NCI-H1694 (cell line): ENCODE results near the gene AQP6.

Source experiments
- DNase-seq: peaks from one replicate; lab custom pipeline; 2025; lab: John Stamatoyannopoulos, UW

The AQP6 gene

DNA sequence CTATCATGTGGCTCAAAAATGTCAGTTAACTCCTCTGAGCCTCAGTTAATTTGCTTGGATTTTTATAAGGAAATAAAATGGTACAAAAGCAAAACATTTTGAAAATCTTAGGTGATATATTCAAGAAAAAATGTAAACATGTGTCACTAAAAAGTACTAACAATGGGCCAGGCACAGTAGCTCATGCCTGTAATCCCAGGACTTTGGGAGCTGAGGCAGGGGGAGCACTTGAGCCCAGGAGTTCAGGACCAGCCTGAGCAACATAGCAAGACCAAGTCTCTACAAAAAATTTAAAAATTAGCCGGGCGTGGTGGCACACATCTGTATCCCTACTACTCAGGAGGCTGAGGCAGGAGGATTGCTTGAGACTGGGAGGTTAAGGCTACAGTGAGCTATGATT is 25.7 kb downstream of the AQP6 start:
- DNase-seq: no peak

DNA sequence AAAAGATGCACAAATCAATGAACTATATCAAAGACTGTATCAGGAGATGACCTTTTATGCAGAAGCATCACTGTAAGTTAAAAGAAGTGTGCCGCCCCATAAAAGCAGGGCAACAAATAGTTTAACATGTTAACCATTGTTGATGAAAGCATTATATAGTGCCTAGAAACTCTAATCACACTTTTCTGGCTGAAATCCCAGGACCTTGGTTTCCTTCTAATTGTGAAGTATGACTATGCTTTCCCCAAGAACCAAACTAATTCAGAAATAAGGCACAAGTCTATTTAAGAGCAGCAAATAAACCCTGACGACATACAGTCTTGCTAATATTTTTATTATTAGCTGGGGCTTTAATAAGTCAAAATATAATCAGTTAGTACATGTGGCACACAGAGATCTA is 30.8 kb downstream of the AQP6 start:
- no peak for DNase-seq

DNA sequence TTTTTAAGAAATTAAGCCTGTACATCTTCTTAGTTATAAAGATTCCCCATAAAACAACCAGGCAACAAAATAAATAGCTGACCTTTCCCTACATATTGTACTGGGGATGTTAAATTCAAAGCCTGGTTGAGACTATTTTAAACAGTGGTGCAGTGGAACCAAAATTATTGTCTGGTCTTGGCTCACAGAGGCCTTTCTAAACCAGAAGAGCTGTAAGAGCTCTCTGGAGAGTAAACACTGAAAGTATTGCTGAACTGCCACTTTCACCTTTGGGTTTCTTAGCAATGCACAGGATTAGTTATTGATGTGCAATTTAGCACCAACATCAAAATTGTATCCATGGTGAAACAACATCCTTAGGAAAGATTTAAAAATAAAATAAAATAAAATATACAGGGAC is 31.9 kb downstream of the AQP6 start:
- no peak for DNase-seq

DNA sequence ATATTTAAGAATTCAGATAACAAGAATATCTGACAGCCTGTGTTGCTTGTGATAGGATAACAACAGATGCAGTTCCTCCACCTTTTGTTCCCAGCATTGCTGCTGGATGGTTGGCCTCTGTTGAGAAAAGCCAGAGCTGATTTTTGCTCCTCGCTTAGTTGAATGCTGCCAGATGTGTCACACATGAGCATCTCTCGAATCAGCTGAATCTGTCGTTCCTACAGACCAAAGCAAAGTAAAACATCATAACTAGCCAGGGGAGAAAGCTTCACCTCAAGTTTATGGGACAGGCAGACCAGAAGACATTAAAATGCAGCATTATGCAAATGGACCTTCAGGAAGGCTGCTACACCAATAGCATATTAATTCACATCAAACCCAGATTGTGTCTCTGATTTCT is 32.4 kb downstream of the AQP6 start:
- DNase-seq: no peak

DNA sequence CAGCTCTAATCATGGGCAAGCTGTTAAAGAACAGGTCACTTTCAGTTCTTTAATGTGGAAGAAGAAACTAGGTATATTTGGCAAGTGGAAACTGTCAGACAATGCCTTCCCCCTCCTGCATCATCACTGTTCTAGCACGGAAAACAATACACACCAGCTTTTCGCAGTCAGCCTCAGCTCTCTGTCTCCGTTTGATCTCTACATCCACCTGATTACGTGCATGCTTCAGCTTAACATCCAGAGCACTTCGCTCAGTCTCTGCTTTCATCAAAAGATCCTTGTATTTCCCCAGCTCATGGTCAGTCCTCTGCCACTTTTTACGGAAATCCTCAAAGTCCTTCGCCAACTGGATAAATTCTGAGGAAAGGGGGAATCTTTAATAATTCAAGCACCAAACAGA is 33.5 kb downstream of the AQP6 start:
- no peak for DNase-seq

DNA sequence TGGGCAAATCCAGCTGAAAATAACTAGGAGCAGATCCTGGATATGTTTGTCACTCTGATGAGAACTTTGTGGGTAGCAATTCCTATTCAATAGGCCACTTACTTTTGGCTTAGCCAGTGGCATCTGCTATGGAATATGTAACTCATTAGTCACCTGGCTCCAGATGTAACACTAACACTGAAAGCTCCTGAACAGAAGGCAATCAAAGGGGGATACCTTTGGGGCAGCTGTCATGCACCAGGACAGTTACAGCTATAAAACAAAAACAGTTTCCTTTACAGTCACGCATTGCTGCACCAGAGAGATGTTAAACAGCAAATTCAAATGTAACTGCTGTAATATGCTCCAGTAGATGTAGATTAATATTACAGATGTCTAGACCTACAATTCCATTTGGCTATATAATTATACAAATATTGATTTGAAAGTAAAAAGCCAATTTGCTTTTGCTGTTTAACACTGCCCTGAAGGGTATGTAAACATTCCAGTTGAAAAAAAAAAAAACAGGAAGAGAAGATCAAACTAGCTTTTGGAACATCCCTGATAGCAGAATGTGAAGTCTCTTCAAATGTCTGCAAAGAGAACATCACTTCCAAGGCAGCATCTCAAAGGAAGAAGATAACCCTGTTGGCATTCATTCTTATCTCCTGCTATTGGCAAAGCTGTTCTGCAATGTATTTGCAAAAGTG is 34.2 kb downstream of the AQP6 start:
- DNase-seq: peak; percentile 38

DNA sequence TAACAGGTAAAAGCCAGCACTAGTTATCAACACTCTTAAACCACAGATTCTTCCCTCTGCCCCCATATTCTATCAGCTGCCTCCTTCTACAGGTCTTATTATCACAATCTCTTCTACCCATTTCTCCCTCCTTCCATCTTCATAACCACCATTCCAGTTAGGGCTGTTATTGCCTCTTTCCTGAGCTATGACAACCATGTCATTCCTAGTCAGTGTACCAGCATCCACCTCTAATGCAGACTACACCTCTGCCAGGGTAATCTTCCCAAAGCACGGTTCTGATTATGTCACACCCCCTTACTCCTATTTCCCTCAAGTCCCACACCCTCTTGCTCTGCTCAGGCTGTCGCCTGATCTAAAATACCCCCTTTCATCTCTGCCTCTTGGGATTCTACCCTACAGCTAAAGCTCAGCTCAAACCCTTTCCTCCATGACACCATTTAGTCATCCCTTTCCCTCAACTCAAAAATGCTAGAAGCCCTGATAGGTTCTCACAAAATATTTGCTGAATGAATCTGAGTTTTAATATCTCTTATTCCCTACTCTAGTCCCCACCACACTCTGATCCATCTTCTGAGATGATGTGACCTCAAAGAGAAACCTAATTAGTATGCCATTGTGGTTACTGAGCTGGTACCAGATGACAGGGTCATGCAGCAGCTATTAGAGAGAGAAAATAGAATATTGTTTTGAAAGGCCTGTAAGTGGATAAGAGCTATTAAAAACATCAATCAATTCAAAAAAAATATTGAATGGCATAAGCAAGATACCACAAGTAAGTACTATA is 40.8 kb downstream of the AQP6 start:
- no peak for DNase-seq

DNA sequence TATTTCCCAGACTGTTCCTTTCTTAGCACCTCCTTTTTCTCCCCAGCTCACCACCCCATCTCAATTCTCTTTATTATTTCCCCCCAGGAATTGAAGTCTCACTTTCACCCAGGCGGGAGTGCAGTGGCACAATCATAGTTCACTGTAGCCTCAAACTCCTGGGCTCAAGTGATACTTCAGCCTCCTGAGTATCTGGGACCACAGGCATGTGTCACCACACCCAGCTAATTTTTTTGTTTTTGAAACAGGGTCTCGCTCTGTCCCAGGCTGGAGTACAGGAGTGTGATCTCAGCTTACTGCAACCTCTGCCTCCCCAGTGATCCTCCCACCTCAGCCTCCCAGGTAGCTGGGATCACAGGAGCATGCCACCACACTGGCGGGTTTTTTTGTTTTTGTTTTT is 41.6 kb downstream of the AQP6 start:
- no peak for DNase-seq

DNA sequence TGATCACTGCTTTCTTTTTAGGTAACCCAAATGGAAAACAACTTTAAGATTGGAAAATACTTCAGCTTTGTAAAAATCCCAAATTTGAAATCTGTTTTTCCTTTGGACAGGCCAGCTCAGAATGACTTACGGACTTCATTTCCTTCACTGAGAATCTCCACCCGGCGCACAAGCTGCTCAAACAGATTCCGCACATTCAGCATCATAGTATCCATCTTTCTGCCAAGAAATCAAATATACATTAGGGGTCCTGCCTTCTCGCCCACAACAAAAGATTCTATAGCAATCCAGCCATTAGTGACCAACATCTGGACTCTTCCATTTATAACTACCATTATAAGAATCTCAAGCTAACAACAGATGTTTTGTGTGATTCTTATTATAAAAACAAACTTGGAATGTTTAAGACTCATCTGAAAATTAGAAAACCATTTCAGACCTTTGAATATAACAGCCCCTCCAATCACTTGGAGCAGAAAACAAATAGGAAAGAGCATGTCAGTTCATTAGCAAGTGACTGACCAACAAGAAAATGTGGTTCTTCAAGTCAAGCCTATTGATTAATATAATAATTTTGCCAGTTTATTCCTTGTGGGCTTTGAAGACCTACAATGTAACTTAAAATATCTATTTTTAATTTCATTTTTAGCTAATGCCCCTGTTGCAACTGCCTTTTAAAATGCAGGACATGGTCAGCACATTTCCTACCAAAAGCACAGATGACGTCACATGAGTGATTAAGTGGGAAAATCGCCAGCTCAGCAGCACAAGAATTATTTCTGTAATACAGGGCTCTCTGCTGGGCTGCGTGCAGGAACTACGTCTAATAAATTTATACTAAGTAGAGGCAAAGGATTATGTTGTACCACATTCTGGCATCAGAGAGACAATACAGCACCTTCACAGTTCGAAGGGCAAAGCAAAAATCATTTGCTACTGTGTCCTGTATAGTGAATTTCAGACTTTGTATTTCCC is 44.0 kb downstream of the AQP6 start:
- no peak for DNase-seq

DNA sequence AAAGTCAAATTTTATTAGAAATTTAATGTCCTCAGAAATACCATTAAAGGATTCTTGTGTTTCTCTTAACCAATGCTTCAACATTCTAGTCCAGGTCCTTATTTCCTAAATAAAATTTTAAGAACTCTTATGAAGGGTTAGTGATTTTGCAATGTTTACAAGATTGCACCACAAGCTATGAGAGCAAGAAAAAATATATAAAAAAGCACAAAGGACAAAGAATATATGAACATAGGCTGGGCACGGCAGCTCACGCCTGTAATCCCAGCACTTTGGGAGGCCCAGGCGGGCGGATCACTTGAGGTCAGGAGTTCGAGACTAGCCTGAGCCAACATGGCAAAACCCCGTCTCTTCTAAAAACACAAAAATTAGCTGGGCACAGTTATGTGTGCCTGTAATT is 44.9 kb downstream of the AQP6 start:
- DNase-seq: no peak

DNA sequence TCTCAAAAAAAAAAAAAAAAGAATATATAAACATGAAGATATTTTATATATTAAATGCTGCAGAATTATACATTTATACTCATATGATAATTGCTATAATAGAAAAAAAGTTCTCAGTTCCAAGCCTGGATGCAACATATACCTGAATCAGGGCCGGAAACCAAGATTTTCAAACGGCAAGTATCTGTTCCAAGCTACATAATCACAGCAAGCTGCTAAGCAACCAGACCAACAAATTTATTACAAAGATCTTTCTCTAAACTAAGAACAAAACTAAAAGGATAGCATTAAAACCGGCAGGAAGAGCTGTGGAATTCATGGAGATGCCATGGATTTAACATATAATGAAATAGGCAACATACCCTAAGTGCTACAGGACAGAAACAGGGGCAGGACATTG is 45.4 kb downstream of the AQP6 start:
- no peak for DNase-seq

DNA sequence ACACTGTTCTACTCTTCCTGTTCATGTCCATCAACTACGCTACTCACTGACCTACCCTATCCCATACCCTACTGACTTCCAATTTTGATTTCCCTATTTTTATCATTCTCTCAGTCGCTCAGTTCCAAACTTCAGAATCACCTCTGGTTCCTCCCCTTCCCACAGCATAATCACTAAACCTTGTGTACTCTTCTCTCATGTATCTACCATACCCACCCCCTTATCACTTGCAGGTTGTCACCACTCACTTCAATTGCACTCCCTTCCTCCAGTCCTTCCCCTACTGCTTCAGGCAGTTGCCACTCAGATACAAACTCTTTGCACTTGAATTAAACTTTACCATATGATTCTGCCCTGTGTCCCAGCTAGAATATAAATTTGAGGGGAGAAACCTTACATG is 46.2 kb downstream of the AQP6 start:
- DNase-seq: no peak

DNA sequence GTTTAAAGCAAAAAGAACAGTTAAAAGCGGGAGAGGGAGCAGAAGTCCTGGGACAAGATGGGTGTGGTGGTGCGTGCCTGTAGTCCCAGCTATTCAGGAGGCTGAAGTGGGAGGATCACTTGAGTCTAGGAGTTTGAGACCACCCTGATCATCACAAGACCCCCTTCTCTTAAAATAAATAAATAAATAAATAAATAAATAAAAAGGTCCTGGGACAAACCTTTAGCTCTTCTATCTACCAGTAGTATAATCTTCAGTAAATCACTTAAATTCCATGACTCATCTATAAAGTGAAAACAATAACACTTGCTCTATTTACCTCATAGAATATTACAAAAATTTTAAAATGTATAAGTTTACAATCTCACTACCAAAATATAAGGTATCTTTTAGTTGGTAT is 46.8 kb downstream of the AQP6 start:
- no peak for DNase-seq

DNA sequence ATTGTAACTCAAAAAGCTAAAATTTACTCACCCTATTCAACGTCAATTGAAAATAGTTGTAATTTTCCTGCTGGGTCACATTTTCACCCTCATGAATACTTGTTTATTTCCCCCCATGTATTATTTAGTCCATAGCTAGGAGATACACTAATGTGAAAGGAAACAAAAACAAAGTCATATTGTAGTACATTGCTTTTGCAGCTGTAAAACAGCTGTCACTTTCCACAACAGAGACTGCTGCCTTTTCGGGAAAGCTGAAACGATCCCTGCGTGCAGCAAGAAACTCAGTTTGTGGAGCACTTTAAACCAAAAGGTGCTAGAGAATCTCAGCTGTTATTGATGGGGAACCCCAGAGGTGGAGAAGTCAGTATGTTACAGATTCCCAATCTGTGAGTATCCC is 48.3 kb downstream of the AQP6 start:
- DNase-seq: no peak

DNA sequence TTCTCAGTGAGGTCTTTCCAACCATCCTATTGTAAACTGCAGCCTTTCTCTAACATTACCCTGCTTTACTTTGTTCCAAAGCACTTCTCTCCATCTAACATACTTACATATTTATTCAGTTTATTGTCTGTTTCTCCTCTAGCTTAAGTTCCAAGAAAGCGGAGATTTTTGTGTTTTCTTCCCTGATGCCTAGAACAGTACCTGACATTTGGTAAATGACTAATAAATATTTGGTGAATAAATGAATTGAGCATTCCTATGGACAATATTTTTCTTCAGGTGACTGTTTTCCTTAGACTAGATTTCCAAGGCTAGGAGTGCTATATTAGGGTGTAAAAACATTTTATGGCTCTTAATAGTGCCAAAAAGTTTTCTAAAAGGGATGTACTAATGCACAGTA is 50.2 kb downstream of the AQP6 start:
- DNase-seq: no peak

DNA sequence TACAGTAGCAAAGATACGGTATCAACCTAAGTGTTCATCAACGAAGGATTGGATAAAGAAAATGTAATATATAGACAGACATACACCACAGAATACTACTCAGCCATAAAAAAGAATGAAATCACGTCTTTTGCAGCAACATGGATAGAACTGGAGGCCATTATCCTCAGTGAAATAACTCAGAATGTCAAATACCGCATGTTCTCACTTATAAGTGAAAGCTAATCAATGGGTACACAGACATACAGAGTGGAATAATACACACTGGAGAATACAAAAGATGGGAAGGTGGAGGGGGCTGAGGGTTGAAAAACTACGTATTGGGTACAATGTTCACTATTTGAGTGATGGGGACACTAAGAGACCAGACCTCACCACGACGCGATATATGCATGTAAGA is 51.5 kb downstream of the AQP6 start:
- no peak for DNase-seq

DNA sequence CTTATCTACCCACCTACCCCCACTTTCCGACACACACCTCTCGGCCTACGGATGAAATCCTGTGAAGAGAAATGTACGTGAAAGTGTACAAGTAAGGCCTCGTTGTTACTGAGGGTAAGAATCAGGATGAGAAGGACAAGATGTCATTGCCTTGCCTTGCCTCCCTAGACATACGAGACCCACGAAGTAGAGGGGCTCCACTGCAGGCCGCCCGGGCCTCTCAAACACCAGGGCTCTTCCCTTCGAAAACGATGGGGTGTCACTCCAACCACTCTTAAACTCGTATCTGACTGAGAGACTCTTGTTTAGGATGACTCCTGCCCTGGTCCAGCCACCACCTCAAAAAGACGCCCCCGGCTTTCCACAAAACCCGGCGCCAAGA is 52.0 kb downstream of the AQP6 start:
- DNase-seq: no peak

DNA sequence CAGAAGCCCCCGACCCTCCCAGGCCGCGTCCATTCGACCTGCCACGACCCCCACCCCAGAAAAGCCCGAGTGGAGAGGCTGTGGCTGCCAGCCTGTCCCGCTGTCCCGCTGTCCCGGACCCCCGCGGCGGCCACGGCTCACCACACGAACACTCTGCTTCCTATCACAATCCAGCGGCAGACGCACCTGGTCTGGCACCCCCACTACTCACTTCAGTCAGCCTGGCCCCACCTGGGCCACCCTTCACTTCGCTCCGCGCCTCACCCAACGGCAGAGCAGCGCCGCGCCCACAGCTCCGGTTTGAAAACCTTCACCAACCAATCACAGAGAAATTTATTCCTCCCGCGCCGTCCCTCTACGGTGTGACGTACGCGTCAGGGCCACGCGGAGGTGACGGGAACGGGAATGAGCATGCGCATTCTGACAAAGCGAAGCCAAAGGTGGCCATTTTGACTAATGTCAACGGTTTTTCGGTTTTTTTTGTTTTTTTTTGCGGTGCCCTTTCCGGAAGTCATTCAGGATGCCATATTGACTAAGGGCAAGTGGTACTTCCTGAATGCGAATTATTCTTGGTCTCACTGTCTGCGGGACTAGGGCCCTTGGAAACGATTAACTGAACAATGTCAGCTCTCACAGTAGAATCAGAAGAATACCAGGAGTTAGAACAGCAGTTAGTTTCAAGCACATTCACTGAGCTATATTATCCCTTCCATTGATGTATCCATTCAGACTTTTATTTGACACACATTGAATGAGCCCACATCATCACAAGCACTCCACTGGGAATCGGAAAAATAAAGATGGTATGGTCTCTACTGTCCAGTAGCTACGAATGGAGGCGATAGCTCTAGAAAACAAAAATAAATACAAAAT is 52.7 kb downstream of the AQP6 start, which contains the start of gene RACGAP1:
TSS of gene RACGAP1 (minus strand) at position 308 of the 873 bp plus-strand sequence. CDS start 8,779 bp downstream, outside the sequence.
- DNase-seq: peak; percentile 99

DNA sequence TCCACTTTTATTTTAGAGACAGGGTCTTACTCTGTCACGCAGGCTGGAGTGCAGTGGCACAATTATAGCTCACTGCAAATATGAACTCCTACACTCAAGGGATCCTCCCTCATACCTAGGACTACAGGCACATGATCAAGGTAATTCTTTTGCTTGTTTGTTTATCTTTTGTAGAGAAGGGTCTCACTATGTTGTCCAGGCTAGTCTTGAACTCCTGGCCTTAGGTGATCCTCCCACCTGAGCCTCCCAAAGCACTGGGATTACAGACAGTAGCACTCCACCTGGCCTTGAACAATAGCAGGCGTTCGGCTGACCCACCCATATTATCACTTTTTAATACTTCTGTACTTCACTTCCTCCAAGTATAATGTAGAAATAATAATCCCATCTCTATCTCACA is 53.9 kb downstream of the AQP6 start:
- no peak for DNase-seq
